ENCODE results near the gene ZNF467.

Gene ZNF467

GRCh38 chr7:149718730-149719049 is 54.7 kb downstream of the ZNF467 start:
- no peak overlapping the region for H3K4me3 ChIP-seq (ENCODE audit: low read depth, low read length)
- TF ChIP-seq CTCF (IDR thresholded peaks at IDR 0.05; ENCODE audit: low read depth, low read length): no peak

DNA sequence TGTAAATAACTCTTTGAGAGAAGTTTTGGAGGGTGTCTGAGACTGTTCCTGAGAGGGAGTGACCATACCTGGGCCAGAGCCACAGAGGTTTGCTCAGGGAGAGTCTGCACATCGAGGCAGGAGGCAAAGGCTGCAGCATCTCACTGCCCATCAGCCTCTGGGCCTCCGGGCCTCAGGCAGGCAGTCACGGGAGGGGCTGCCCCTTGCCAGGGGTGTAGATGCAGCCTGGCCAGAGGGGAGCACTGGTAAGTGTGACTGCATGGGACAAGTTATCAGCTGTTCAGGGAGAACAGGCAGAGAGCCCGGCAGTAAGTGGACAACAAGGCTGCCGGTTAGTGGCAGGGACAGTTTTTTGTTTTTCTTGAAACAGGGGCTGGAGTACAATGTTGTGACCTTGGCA is 55.9 kb downstream of the ZNF467 start:
- H3K4me3 ChIP-seq (ENCODE audit: low read depth, low read length): no peak overlapping the region
- no peak for TF ChIP-seq CTCF (IDR thresholded peaks at IDR 0.05; ENCODE audit: low read depth, low read length)

DNA sequence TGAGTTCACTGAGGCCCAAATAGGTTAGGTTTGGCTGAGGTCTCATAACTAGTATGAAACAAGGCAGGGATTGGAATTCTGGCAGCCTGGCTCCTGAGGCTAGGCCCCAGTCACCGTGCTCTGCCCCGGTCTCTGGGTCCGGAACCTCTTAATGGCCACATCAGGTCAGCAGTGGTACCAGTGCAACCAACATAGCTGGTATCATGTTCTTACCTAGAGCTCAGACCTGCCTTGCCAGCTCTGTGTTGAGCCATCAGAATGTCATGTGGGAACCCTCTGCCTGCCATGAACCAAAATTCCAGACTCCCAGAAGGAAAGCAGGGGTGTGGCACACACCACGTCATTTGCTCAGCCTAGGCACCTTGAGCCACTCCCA is 56.5 kb downstream of the ZNF467 start:
- no peak for TF ChIP-seq CTCF (IDR thresholded peaks at IDR 0.05; ENCODE audit: low read depth, low read length)
- H3K4me3 ChIP-seq (ENCODE audit: low read depth, low read length): no peak overlapping the region

DNA sequence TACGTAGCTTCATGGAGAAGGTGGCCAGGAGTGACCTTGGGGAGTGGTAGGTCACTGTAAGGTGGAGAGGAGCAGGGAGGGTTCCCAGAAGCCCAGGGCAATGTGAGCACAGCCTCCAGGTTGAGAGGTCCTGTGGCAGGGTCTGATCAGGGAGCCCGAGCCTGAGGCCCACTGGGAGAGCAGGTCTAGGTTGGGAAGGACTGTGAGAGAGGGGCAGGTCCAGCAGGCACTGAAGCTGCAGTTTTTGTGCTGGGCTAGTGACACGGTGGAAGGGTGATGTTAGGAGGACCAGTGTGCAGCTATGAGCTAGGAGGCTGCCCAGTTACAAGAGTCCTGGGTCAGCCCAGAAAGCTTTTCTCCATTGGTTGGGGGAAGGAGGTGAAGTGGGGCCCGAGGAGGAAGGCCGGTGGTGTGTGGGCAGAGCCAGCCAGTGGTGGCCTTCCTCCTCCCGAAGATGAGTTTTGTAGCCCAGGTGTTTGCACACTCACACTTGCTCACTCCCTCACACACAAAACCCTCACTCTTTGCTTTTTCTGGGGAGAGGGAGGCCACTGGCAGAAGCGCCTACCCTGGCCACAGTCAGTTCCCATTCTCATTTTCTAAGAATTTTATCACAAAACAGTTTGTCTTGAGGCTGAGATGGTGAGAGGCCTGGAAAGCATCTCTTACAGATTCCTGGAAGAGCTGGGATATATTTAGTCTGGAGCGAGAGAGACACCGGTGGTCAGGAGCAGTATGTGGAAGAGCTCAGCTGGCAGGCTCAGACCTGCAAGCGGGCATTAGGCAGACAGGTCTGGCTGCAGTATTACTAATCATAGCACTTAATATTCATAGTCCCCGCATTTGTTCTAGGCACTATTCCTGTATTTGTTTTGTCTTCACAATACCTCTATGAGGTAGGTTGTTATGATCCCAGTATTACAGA is 57.1 kb downstream of the ZNF467 start:
- TF ChIP-seq CTCF (IDR thresholded peaks at IDR 0.05; ENCODE audit: low read depth, low read length): no peak
- no peak overlapping the region; the same call in 1 of the 2 replicates for H3K4me3 ChIP-seq (ENCODE audit: low read depth, low read length)

DNA sequence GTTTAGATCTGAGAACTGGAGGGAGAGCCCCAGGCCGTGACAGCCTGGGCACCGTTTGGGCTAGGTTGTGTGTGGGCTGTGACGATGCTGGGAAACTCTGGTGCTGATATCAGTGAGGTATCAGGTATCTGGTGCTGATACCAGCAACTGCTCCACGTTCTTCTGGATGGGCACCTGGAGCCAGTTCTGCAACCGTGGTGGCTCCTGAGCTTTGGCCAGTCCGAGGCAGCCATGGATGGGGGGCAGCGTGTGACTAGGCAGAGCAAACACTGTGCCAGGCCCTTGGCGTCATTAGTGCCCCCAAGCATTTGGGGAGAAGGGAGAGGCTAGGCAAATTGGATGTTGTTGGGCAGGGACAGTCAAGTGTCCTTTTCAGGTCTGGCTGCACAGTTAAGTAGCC is 57.9 kb downstream of the ZNF467 start:
- peak overlapping the region; percentile 68 for H3K4me3 ChIP-seq (ENCODE audit: low read depth, low read length)
- TF ChIP-seq CTCF (IDR thresholded peaks at IDR 0.05; ENCODE audit: low read depth, low read length): no peak

DNA sequence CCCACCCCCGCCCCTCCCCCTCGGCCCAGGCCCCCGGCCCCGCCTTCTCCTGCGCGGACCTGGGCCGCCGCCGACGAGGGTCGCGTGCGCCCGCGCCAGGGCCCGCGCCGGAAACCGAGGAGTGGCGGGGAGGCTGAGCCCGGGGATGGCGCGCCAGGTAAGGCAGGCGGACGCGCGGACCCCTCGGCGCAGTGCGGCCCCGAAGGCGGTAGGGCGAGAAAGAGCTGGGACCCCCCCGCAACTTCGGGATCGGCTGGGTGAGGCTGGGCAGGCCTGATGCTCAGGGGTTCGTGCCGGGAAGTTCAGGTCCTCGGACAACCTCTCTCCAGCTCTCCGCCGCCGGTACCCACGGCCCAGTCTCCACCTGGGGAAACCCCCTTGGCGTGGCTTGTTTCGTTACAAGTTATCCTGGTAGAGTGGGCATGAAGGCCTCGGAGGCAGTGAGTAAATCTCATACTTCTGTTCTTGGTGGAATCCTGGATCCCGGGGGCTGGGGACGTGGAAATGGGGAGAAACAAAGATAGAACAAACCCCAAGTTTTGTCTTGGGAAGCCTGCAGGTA is 58.4 kb downstream of the ZNF467 start:
- no peak for TF ChIP-seq CTCF (IDR thresholded peaks at IDR 0.05; ENCODE audit: low read depth, low read length)

More for the DNA sequence above, 58.4 kb downstream of the ZNF467 start:
- H3K4me3 ChIP-seq (ENCODE audit: low read depth, low read length): peak overlapping the region; percentile 68
